ENCODE data around the gene HTATSF1. TPM values are rescaled to one million over a fixed set of nuclear protein-coding genes. Genes with fewer than 3 reads are reported as not detected.

Gene HTATSF1
- total RNA-seq, 2 experiments from 2014 or later, result 63.7 to 64.1 TPM

- Mint-ChIP-seq H3K9me3 (no peaks in the 10 kb centered on the region), H3K27ac (no peak overlapping the region), H3K4me3 (no peak overlapping the region), H3K4me1 (peaks cover 3% of the 10 kb centered on the region), H3K27me3 (peaks cover 1% of the 10 kb centered on the region), H3K36me3 (ENCODE audit: low read depth) (no peaks in the 10 kb centered on the region)
- ChIA-PET CTCF (no interaction called here), POLR2A (no interaction called here)
- DNase-seq, result no peak
These were observed 20.9 kb upstream of the HTATSF1 start for GRCh38 chrX:136476501-136476900.

- H3K27ac Mint-ChIP-seq, result no peak overlapping the region
- H3K36me3 Mint-ChIP-seq (ENCODE audit: low read depth), result no peaks in the 10 kb centered on the region
- H3K4me1 Mint-ChIP-seq, result peaks cover 3% of the 10 kb centered on the region
- DNase-seq, result no peak
- H3K9me3 Mint-ChIP-seq, result no peaks in the 10 kb centered on the region
- no peak overlapping the region for H3K4me3 Mint-ChIP-seq
- POLR2A ChIA-PET, result no interaction called here
- CTCF ChIA-PET, result no interaction called here
- H3K27me3 Mint-ChIP-seq, result peaks cover 1% of the 10 kb centered on the region
These were observed 20.4 kb upstream of the HTATSF1 start for GRCh38 chrX:136477026-136477425.

DNA sequence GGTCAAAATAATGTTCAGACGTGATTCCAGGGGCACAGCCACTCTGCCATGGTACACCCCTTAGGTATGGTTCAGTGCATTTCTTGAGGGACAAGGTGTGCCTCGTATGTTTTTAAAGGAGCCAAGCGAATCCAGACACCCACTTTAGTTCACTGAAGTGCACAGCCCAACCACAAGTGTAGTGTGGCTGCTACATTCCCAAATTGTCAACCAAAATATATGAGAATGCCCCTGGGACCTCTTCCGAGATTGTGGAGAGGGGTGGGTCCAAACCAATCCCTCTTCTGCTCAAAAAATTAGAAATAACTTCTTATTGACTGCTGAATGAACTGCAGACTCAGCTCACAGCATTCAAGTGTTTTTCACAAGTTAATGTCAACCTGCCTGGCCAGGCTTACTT, 17.0 kb upstream of the HTATSF1 start:
- ChIA-PET CTCF (no interaction called here), POLR2A (no interaction called here)
- no peak for DNase-seq
- Mint-ChIP-seq H3K4me3 (no peak overlapping the region), H3K4me1 (no peaks in the 10 kb centered on the region), H3K27me3 (peaks cover 9% of the 10 kb centered on the region), H3K9me3 (no peaks in the 10 kb centered on the region), H3K36me3 (ENCODE audit: low read depth) (no peaks in the 10 kb centered on the region), H3K27ac (no peak overlapping the region)

DNA sequence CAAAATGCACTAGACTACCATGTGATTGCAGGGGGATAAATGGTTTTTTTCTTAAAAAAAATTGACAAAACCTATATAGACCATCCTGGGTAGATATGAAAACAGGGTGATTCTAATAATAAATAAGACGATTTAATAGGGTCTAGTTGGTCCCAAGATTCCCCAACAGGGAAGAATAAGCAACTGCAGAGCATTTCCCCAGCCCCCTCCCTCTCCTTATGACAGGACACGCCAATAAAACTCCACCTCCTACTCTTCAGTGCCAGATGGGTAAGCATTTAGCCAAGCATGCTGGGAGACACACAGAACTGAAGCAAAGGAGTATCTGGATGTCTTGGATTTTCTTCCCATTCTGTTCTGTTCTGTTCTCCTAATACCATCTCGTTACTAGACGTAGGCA, 9.7 kb upstream of the HTATSF1 start, which contains the start of gene BRS3:
BRS3 (plus strand) TSS at position 301 of the 400 bp plus-strand sequence. CDS start 168 bp downstream, outside the sequence.
- Mint-ChIP-seq H3K4me3 (no peak within 1 kb of the TSS), H3K4me1 (no peaks in the 10 kb centered on the region), H3K27ac (no peak within 1 kb of the TSS), H3K9me3 (no peaks in the 10 kb centered on the region), H3K27me3 (peaks cover 55% of the 10 kb centered on the region), H3K36me3 (ENCODE audit: low read depth) (no peaks in the 10 kb centered on the region)
- CTCF ChIA-PET, result no interaction called here
- no peak for DNase-seq
- POLR2A ChIA-PET, result no interaction called here

GRCh38 chrX:136488706-136489105, 8.7 kb upstream of the HTATSF1 start:
- DNase-seq, result no peak
- ChIA-PET POLR2A (no interaction called here), CTCF (interaction anchor here (1.0 kb wide), 1 partner anchor 152 kb away, joined by 3 read pairs; no protein-coding TSS in a partner anchor)
- H3K27ac Mint-ChIP-seq, result no peak overlapping the region
- H3K36me3 Mint-ChIP-seq (ENCODE audit: low read depth), result no peaks in the 10 kb centered on the region
- no peaks in the 10 kb centered on the region for H3K4me1 Mint-ChIP-seq
- H3K9me3 Mint-ChIP-seq, result no peaks in the 10 kb centered on the region
- peaks cover 57% of the 10 kb centered on the region for H3K27me3 Mint-ChIP-seq
- no peak overlapping the region for H3K4me3 Mint-ChIP-seq

GRCh38 chrX:136491832-136492231, 5.6 kb upstream of the HTATSF1 start:
- no peak overlapping the region for H3K27ac Mint-ChIP-seq
- peaks cover 12% of the 10 kb centered on the region for H3K4me1 Mint-ChIP-seq
- H3K4me3 Mint-ChIP-seq, result no peak overlapping the region
- ChIA-PET CTCF (interaction anchor here (0.6 kb wide), 1 partner anchor 34 kb away, joined by 6 read pairs; no protein-coding TSS in a partner anchor), POLR2A (no interaction called here)
- no peak for DNase-seq
- H3K9me3 Mint-ChIP-seq, result no peaks in the 10 kb centered on the region
- H3K36me3 Mint-ChIP-seq (ENCODE audit: low read depth), result no peaks in the 10 kb centered on the region
- peaks cover 40% of the 10 kb centered on the region for H3K27me3 Mint-ChIP-seq

DNA sequence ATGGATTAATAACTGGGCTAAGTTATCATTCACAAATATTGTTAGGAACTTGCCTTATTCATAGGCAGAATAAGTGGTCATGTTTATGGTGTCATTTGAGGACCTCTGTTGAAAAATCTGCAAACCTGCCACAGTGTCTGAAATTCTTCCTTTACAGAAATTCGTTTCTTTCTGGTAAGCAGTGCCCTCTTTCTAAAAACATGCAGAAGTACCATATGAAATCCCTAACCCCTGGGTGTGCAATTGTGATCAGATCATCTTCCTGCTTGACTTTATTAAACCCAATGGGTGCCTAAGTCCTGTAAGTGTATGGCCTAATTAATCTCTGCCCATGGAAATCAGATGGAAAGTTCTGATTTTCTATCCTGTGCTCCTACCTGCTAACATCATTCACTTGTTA, 4.4 kb upstream of the HTATSF1 start:
- POLR2A ChIA-PET, result no interaction called here
- peaks cover 12% of the 10 kb centered on the region for H3K4me1 Mint-ChIP-seq

GRCh38 chrX:136495043-136495442, 2.3 kb upstream of the HTATSF1 start:
- POLR2A ChIA-PET, result interaction anchor here (2.2 kb wide), 1 partner anchor 385 kb away, joined by 8 read pairs; the partner anchor contains the start of gene RBMX
- no peak for DNase-seq
- peaks cover 6% of the 10 kb centered on the region for H3K36me3 Mint-ChIP-seq (ENCODE audit: low read depth)
- H3K27me3 Mint-ChIP-seq, result peaks cover 19% of the 10 kb centered on the region
- CTCF ChIA-PET, result no interaction called here
- H3K4me1 Mint-ChIP-seq, result peaks cover 24% of the 10 kb centered on the region
- H3K4me3 Mint-ChIP-seq, result no peak overlapping the region
- H3K27ac Mint-ChIP-seq, result peak overlapping the region; percentile 49
- no peaks in the 10 kb centered on the region for H3K9me3 Mint-ChIP-seq

More for the DNA sequence above, 4.4 kb upstream of the HTATSF1 start:
- H3K36me3 Mint-ChIP-seq (ENCODE audit: low read depth), result no peaks in the 10 kb centered on the region
- H3K27ac Mint-ChIP-seq, result no peak overlapping the region
- no peak overlapping the region for H3K4me3 Mint-ChIP-seq
- no peaks in the 10 kb centered on the region for H3K9me3 Mint-ChIP-seq
- no peak for DNase-seq
- CTCF ChIA-PET, result no interaction called here
- peaks cover 35% of the 10 kb centered on the region for H3K27me3 Mint-ChIP-seq

- POLR2A ChIA-PET, result interaction anchor here (0.8 to 2.7 kb wide), 12 partner anchors 28 to 522 kb away, joined by 3 to 23 read pairs (median 6); partner anchors contain the start of genes MMGT1 and RBMX
- H3K4me3 Mint-ChIP-seq, result peak overlapping the region; percentile 88
- DNase-seq, result peak; percentile 15
- H3K27me3 Mint-ChIP-seq, result peaks cover 11% of the 10 kb centered on the region
- H3K9me3 Mint-ChIP-seq, result no peaks in the 10 kb centered on the region
- H3K36me3 Mint-ChIP-seq (ENCODE audit: low read depth), result peaks cover 15% of the 10 kb centered on the region
- CTCF ChIA-PET, result no interaction called here
- peaks cover 32% of the 10 kb centered on the region for H3K4me1 Mint-ChIP-seq
- H3K27ac Mint-ChIP-seq, result peak overlapping the region; percentile 97
These were observed 1.1 kb upstream of the HTATSF1 start for GRCh38 chrX:136496186-136496763.

DNA sequence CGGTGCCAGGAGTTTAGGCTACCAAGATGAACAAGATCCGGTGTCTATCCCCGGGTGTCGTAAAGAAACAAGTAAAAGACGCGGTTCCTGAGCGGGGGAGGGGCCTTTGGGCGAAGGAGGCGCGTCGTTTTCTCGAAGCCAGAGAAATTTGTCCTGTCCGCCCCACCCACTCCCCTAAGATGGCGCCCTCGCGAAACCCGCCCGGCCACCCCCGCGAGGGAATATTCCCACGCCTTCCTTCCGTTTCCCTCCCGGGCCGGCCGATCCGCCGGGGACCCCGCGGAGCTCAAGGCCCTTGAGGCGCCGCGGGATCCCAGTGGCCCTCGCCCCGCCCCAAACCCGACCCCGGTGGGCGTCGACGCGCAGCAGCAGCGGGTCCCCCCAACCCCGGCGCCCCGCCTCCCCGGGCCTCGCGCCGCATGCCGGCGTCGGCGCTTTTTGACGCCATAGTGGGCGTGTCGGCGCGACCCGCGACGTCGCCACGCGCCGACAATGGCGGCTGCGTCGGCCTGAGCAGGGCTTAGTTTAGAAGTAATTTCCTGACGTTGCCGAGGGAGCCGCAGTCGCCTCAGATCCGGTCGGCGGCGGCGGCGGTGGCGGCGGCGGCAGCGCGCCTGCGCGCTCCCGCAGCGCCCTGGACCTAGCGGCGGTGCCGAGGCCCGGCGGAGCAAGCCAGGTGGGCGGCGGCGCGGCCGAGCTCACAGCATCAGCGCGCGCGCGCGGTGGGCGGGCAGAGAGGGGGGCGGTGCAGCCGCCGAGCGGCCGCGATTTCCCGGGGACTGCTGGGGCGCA, 432 bp upstream of the HTATSF1 start:
- Mint-ChIP-seq H3K36me3 (ENCODE audit: low read depth) (peaks cover 19% of the 10 kb centered on the region), H3K27me3 (peaks cover 9% of the 10 kb centered on the region), H3K27ac (peak overlapping the region; percentile 97), H3K9me3 (no peaks in the 10 kb centered on the region), H3K4me3 (peak overlapping the region; percentile 88), H3K4me1 (peaks cover 36% of the 10 kb centered on the region)
- ChIA-PET CTCF (interaction anchor here (2.1 kb wide), 1 partner anchor 81 kb away, joined by 12 read pairs; no protein-coding TSS in a partner anchor), POLR2A (interaction anchor here (0.6 to 2.7 kb wide), 16 partner anchors 9 to 523 kb away, joined by 3 to 23 read pairs (median 5); partner anchors contain the start of genes MMGT1 and RBMX)
- DNase-seq, result peak; percentile 90

DNA sequence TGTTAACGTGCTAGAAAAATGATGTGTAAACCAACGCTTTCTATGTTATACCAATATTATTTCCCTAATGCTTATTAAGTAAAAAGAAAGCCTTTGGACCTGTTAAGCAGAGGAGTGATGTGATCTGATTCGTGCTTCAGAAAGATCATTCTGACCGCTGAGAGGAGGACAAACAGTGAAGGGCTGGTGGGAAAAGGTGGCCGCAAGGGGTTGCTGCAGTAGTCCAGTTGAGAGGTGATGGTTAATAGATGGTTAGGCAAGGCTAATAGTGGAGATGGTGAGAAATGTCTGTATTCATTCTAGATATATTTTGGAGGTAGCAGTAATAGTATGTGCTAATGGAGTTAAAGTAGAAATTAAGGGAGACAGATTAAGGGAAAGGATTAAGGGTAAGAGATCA, 21.7 kb downstream of the HTATSF1 start:
- ChIA-PET CTCF (no interaction called here), POLR2A (interaction anchor here (0.6 kb wide), 1 partner anchor 70 kb away, joined by 3 read pairs; no protein-coding TSS in a partner anchor)
- Mint-ChIP-seq H3K27me3 (no peaks in the 10 kb centered on the region), H3K27ac (no peak overlapping the region), H3K4me3 (no peak overlapping the region), H3K4me1 (peaks cover 6% of the 10 kb centered on the region), H3K36me3 (ENCODE audit: low read depth) (no peaks in the 10 kb centered on the region), H3K9me3 (no peaks in the 10 kb centered on the region)
- DNase-seq, result no peak

DNA sequence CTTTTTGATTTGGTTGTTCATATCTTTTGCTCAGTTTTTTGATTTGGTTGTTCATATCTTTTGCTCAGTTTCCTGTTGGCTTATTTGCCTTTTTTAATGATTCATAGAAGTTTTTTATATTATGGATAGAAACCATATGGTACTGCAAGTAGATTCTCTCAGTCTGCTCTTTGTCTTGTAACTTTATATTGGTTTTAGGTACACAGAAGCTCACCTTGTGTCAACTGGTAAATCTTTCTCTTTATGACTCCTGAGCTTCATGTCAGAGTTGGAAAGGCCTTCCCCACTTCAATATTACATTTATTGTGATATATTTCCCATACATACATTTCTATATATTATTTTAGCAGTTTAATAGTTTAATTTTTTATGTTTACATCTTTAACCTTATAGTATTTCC, 26.4 kb downstream of the HTATSF1 start:
- H3K27me3 Mint-ChIP-seq, result no peaks in the 10 kb centered on the region
- peaks cover 6% of the 10 kb centered on the region for H3K4me1 Mint-ChIP-seq
- ChIA-PET POLR2A (interaction anchor here (1.8 kb wide), 1 partner anchor 27 kb away, joined by 4 read pairs; no protein-coding TSS in a partner anchor), CTCF (interaction anchor here (0.6 to 1.3 kb wide), 2 partner anchors 53 to 103 kb away, joined by 3 read pairs; no protein-coding TSS in a partner anchor)
- H3K27ac Mint-ChIP-seq, result no peak overlapping the region
- H3K9me3 Mint-ChIP-seq, result no peaks in the 10 kb centered on the region
- H3K36me3 Mint-ChIP-seq (ENCODE audit: low read depth), result no peaks in the 10 kb centered on the region
- DNase-seq, result no peak
- no peak overlapping the region for H3K4me3 Mint-ChIP-seq

GRCh38 chrX:136525738-136526606, 28.6 kb downstream of the HTATSF1 start:
- H3K27me3 Mint-ChIP-seq, result no peaks in the 10 kb centered on the region
- no peak for DNase-seq
- H3K36me3 Mint-ChIP-seq (ENCODE audit: low read depth), result no peaks in the 10 kb centered on the region
- peaks cover 8% of the 10 kb centered on the region for H3K4me1 Mint-ChIP-seq
- no peak overlapping the region for H3K4me3 Mint-ChIP-seq
- no peak overlapping the region for H3K27ac Mint-ChIP-seq
- CTCF ChIA-PET, result no interaction called here
- POLR2A ChIA-PET, result no interaction called here
- no peaks in the 10 kb centered on the region for H3K9me3 Mint-ChIP-seq

Data from activated CD4-positive, alpha-beta memory T cell treated with anti-CD3 and anti-CD28 coated beads, Interleukin-2, amount 10 ng/mL, durations not matched to agents 7 days and 5 days (primary cell).